ENCODE results near the gene CADPS2. TPM values are rescaled to one million over a fixed set of nuclear protein-coding genes. Genes with fewer than 3 reads are reported as not detected.
A peak's percentile ranks its signal among the peaks of the same experiment; 100 is the strongest.

CADPS2 gene
- total RNA-seq, 6 experiments from 2014 or later, result 7.6 to 14.7 (median 9.4) TPM

DNA sequence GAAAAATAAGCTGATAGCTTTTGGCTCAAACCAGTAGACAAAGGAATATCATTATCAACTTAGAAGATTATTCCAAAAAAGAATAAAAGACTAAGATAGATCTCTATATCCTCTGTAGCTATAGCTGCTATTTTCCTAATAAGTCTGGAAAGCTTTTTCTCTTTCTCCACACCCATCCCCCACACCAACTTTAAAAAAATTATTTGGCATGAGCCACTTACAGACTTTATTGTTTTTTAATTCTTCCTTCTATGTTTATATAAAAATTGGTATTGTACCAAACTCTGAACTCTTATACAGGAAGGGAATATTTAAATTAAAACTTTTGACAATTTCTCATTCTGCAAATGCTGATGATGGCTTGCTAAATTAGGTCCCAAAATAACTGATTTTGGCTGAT is 330.0 kb downstream of the CADPS2 start:
- no peak for DNase-seq
- no peaks in the 10 kb centered on the region for H3K36me3 ChIP-seq
- no peaks in the 10 kb centered on the region for H3K27me3 ChIP-seq
- no peaks in the 10 kb centered on the region for H3K4me1 ChIP-seq
- ATAC-seq, result no peak
- no peak overlapping the region for H3K4me3 ChIP-seq
- no peak for TF ChIP-seq CTCF (IDR thresholded peaks at IDR 0.05)
- no peak for TF ChIP-seq POLR2A (IDR thresholded peaks at IDR 0.05)
- intact Hi-C loops (cut with DNase I), result no loop called here
- no peak overlapping the region for H3K27ac ChIP-seq
- H3K9me3 ChIP-seq, result no peaks in the 10 kb centered on the region

GRCh38 chr7:122553761-122554160 is 332.5 kb downstream of the CADPS2 start:
- H3K36me3 ChIP-seq, result no peaks in the 10 kb centered on the region
- no peaks in the 10 kb centered on the region for H3K4me1 ChIP-seq
- H3K4me3 ChIP-seq, result no peak overlapping the region
- ATAC-seq, result peak in 1 of 4 donors; percentile 90
- no peaks in the 10 kb centered on the region for H3K9me3 ChIP-seq
- TF ChIP-seq POLR2A (IDR thresholded peaks at IDR 0.05) (no peak), CTCF (IDR thresholded peaks at IDR 0.05) (no peak)
- no peaks in the 10 kb centered on the region for H3K27me3 ChIP-seq
- WGBS (ENCODE audit: insufficient coverage, low coverage, low lambda C conversion rate, missing lambda C conversion rate), result 80% methylated on average over 1 of the region's 1 CpG
- intact Hi-C loops (cut with DNase I), result no loop called here
- DNase-seq, result peak in 1 of 3 donors; percentile 49
- H3K27ac ChIP-seq, result no peak overlapping the region

- no peak for ATAC-seq
- no peak for TF ChIP-seq CTCF (IDR thresholded peaks at IDR 0.05)
- no peak for TF ChIP-seq POLR2A (IDR thresholded peaks at IDR 0.05)
Observed at GRCh38 chr7:122552769-122553168, 333.5 kb downstream of the CADPS2 start.

DNA sequence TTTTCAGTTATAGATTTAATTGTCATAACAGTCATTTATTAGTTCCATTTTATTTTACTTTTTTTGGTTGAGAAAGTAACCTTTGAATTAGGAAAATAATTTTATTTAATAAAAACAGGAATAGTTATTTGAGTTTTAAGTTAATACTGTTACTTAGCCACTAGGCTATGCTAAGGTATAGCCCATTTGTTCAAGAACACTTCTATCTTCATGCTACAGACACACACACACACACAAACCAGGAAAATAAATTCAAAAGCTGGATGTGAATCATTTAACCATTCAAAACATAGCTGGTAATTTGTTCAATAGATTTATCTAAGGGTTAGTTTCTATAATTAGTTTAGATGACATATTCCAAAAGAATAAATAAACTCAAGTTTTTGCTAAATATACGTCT is 335.7 kb downstream of the CADPS2 start:
- Histone ChIP-seq H3K27me3 (no peaks in the 10 kb centered on the region), H3K4me3 (no peak overlapping the region), H3K4me1 (no peaks in the 10 kb centered on the region), H3K27ac (no peak overlapping the region), H3K36me3 (no peaks in the 10 kb centered on the region), H3K9me3 (no peaks in the 10 kb centered on the region)
- 95% methylated on average over 1 of the region's 1 CpG for WGBS (ENCODE audit: insufficient coverage, low coverage, low lambda C conversion rate, missing lambda C conversion rate)
- DNase-seq (no peak), ATAC-seq (no peak)
- intact Hi-C loops (cut with DNase I), result no loop called here
- TF ChIP-seq POLR2A (IDR thresholded peaks at IDR 0.05) (no peak), CTCF (IDR thresholded peaks at IDR 0.05) (no peak)

More at GRCh38 chr7:122552769-122553168, 333.5 kb downstream of the CADPS2 start:
- intact Hi-C loops (cut with DNase I), result no loop called here
- H3K4me3 ChIP-seq, result no peak overlapping the region
- no peaks in the 10 kb centered on the region for H3K4me1 ChIP-seq
- H3K27me3 ChIP-seq, result no peaks in the 10 kb centered on the region
- H3K36me3 ChIP-seq, result no peaks in the 10 kb centered on the region
- H3K27ac ChIP-seq, result no peak overlapping the region
- no peaks in the 10 kb centered on the region for H3K9me3 ChIP-seq
- no peak for DNase-seq

- no peaks in the 10 kb centered on the region for H3K27me3 ChIP-seq
- TF ChIP-seq POLR2A (IDR thresholded peaks at IDR 0.05) (no peak), CTCF (IDR thresholded peaks at IDR 0.05) (no peak)
- no peak overlapping the region for H3K4me3 ChIP-seq
- H3K4me1 ChIP-seq, result no peaks in the 10 kb centered on the region
- H3K9me3 ChIP-seq, result no peaks in the 10 kb centered on the region
- no peak overlapping the region for H3K27ac ChIP-seq
- intact Hi-C loops (cut with DNase I), result no loop called here
- H3K36me3 ChIP-seq, result no peaks in the 10 kb centered on the region
- DNase-seq (no peak), ATAC-seq (no peak)
- 87% methylated on average over 5 of the region's 5 CpGs for WGBS (ENCODE audit: insufficient coverage, low coverage, low lambda C conversion rate, missing lambda C conversion rate)
Observed at GRCh38 chr7:122549578-122549977, 336.7 kb downstream of the CADPS2 start.

All from right lobe of liver (tissue), 6 donors.